ENCODE results near the gene DVL1. TPM values are rescaled to one million over a fixed set of nuclear protein-coding genes. Genes with fewer than 3 reads are reported as not detected.

DVL1 gene
- total RNA-seq, 2 experiments from 2014 or later: 33.4 to 35.0 TPM

DNA sequence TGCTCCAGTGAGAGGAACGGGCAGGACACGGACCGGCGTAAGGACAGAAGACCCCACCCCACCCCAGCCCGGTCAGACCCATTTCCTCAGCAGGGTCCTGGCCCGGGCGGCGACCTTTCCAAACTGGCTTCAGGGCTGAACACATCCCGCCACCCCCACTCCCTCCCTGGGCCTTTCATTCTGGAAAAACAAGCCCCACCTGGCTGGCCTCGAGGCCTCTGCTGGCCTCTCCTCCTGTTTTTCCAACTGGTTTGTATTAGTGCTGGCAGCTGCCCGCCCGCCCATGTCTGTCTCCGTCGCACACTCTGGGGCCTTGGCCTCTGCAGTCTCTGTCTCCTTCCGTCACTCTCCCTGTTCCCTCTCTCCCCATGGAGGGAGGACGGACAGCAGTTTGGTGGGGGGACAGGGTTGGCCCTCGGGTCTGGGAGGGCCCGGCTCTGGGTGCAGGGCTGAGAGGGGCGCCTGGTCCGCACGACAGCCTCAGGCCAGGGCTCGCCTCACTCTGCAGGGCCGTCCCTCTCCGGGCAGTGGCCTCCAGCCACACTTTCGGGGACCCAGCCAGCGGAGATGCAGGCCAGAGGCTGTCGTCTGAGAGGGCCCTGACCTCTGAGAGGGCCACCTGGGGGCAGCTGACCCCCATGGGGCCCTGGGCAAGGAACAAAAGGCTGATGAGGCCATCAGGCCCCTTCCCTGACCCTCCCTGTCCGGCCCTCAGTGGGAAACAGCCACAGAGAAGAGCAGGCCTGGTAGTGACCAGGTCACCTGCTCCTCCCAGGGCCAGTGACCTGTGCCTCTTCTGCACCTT lies 10.6 kb upstream of the DVL1 start:
- DNase-seq: no peak
- intact Hi-C loops (cut with micrococcal nuclease): no loop called here
- Mint-ChIP-seq H3K9me3 (no peaks in the 10 kb centered on the region), H3K36me3 (ENCODE audit: low read depth) (no peaks in the 10 kb centered on the region), H3K27me3 (ENCODE audit: low read depth) (peaks cover 3% of the 10 kb centered on the region), H3K4me3 (no peak overlapping the region), H3K27ac (no peak overlapping the region), H3K4me1 (ENCODE audit: low read depth) (peaks cover 14% of the 10 kb centered on the region)
- CTCF ChIA-PET: no interaction called here

DNA sequence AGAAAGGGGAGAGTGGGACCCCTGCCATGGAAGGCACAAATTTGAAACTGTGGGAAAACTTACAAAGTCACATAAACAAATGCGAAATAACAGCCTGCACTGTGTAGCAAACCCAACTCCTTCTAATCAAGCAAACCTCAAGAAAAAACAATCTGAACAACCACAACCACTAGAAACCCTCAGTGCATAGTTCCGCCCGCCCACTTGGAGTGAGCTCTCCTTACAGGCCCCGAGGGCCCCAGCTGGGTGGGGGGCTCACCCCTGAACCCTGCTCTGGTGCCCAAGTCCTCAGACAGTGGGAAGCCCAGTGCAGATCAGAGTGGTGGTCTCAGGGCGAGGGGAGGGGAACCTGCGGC lies 10.1 kb upstream of the DVL1 start:
- CTCF ChIA-PET: no interaction called here

DNA sequence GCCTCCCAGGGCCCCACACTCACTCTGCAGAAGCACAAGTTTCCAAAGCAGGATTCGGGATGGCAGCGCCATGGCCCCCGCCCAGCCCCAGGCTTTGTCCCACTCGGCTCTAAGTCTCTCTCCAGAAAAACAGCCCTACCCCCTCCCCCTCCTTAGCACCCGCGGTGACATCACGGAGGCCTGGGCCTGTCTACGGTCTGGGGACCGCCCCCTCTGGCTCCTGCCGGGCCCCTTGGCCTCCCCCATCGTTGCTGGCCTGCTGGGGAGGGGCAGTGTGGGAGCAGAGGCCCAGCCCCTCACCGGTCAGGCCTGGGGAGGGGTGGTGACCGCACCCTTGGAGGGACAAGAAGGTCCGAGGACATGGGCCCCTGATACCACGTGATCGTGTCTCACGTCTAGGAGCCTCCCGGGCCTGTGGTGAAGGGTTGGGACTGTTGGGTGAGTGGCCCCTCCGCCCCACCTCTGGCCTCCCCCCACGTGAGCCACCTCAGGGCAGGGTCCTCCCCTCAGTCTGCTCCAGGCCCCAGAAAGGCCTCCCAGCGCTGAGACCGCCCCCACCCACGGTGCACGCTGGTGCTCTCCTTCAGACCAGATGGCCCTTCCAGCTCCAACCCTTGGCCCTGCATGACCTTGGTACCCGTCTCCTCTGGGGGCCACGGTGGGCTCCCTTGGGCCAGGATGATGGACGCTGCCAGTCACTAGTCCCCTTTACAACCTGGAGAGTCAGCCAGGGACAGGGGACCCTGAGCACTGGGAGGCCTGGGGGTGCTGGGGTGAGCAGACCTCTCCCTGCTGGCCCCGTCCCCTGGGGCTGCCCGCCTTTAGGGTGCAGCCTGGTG lies 9.4 kb upstream of the DVL1 start, which contains the start of gene MXRA8:
Gene MXRA8, minus strand, starts transcription at position 123 of the 839 bp plus-strand sequence. Its CDS starts 51 bp downstream, at position 72.
- intact Hi-C loops (cut with micrococcal nuclease): no loop called here
- H3K36me3 Mint-ChIP-seq (ENCODE audit: low read depth): no peaks in the 10 kb centered on the region
- peaks cover 17% of the 10 kb centered on the region for H3K4me1 Mint-ChIP-seq (ENCODE audit: low read depth)
- no peak within 1 kb of the TSS for H3K4me3 Mint-ChIP-seq
- H3K27me3 Mint-ChIP-seq (ENCODE audit: low read depth): peaks cover 9% of the 10 kb centered on the region
- H3K9me3 Mint-ChIP-seq: no peaks in the 10 kb centered on the region
- no peak for DNase-seq
- CTCF ChIA-PET: no interaction called here
- no peak within 1 kb of the TSS for H3K27ac Mint-ChIP-seq

More for the DNA sequence above, 10.1 kb upstream of the DVL1 start:
- Mint-ChIP-seq H3K27me3 (ENCODE audit: low read depth) (peaks cover 4% of the 10 kb centered on the region), H3K27ac (no peak overlapping the region), H3K4me1 (ENCODE audit: low read depth) (peaks cover 14% of the 10 kb centered on the region), H3K36me3 (ENCODE audit: low read depth) (no peaks in the 10 kb centered on the region), H3K9me3 (no peaks in the 10 kb centered on the region), H3K4me3 (no peak overlapping the region)
- DNase-seq: no peak
- intact Hi-C loops (cut with micrococcal nuclease): no loop called here

DNA sequence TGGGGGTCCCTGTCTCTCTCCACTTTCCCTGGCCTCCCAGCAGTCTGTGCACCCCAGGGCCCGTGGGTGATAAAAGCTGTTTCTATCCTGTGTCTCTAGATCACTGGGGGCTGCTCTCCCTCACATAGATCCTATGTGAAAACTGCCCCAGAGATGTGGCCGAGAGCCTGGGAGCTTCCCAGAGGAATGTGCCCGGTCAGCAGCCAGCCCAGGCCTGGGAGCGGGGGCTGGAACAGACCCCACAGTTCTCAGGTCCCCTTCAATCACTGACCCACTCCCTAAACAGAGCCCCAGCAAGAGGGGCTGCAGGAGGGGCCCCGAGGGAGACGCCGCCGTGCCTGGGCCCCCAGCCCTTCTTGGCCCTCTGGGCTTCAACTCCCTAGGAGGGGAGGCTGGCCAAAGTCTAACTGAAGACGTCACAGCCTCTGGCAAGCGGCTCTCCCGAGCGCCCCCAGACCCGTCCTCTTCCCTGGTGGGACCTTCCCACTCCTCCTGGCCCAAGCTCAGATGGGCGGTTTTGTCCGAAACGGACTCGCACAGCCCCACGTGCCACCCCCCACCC lies 8.7 kb upstream of the DVL1 start:
- Mint-ChIP-seq H3K9me3 (no peaks in the 10 kb centered on the region), H3K36me3 (ENCODE audit: low read depth) (no peaks in the 10 kb centered on the region), H3K27me3 (ENCODE audit: low read depth) (peaks cover 10% of the 10 kb centered on the region), H3K4me3 (no peak overlapping the region), H3K4me1 (ENCODE audit: low read depth) (peaks cover 17% of the 10 kb centered on the region), H3K27ac (no peak overlapping the region)
- CTCF ChIA-PET: no interaction called here
- intact Hi-C loops (cut with micrococcal nuclease): no loop called here
- DNase-seq: no peak

DNA sequence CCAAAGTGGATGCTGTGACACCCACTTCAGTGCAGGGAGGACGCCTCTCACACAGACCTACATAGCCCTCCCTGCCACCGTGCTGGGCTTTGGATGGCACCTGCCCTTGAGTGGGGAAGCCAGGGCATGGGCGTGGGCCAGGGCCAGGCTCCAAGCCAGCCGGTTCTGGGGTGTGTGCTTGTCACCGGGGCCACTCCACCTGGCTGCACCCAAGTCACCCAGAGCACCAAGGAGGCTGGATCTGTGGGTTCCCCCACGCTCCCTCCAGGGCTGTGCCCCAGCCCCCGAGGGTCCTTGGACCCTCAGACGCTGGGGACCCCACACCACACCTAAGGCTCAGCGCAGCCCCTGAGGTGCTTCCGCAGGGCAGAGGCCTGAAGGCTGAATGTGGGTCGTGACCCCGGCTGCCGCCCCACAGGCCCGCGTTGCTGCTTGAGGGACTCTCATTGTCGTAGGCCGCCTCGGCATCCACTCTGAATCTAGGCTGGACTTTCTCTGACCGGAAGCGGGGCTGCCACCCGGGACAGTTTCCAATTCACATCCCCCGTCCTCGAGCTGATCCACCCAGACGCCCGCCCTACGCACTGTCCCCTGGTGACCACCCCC lies 7.7 kb upstream of the DVL1 start:
- intact Hi-C loops (cut with micrococcal nuclease): no loop called here
- peaks cover 14% of the 10 kb centered on the region for H3K27me3 Mint-ChIP-seq (ENCODE audit: low read depth)
- no peak for DNase-seq
- H3K36me3 Mint-ChIP-seq (ENCODE audit: low read depth): no peaks in the 10 kb centered on the region
- no peaks in the 10 kb centered on the region for H3K9me3 Mint-ChIP-seq
- H3K4me1 Mint-ChIP-seq (ENCODE audit: low read depth): peaks cover 19% of the 10 kb centered on the region
- no peak overlapping the region for H3K4me3 Mint-ChIP-seq
- CTCF ChIA-PET: no interaction called here
- no peak overlapping the region for H3K27ac Mint-ChIP-seq

DNA sequence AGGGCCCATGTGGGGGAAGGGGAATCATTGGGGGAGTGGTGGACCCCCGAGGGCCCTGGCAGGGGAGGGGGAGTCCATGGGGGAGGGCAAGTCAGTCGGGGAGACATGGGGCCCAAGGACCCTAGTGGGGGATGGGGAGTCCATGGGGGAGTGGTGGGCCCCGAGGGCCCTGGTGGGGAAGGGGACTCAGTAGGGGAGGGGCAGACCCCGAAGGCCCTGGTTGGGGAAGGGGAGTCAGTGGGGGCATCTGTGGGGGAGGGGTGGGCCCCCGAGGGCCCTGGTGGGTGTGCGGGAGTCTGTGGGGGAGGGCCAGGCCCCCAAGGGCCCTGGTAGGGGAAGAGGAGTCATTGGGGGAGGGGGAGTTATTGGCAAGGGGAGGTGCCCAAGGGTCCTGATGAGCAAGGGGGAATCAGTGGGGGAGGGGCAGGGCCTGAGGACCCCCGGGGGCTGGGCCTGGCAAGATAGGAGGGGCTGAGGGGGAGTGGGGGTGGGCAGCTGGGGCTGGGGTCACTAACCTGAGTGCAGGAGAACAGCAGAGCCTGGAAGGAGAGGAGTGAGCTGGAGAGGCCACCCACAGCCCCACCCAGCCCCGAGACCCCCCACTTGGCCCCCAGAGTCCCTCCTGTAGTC lies 7.1 kb upstream of the DVL1 start:
- DNase-seq: no peak
- Mint-ChIP-seq H3K4me1 (ENCODE audit: low read depth) (peaks cover 19% of the 10 kb centered on the region), H3K36me3 (ENCODE audit: low read depth) (no peaks in the 10 kb centered on the region), H3K9me3 (no peaks in the 10 kb centered on the region), H3K4me3 (no peak overlapping the region), H3K27ac (no peak overlapping the region), H3K27me3 (ENCODE audit: low read depth) (peaks cover 14% of the 10 kb centered on the region)
- CTCF ChIA-PET: no interaction called here
- intact Hi-C loops (cut with micrococcal nuclease): no loop called here

DNA sequence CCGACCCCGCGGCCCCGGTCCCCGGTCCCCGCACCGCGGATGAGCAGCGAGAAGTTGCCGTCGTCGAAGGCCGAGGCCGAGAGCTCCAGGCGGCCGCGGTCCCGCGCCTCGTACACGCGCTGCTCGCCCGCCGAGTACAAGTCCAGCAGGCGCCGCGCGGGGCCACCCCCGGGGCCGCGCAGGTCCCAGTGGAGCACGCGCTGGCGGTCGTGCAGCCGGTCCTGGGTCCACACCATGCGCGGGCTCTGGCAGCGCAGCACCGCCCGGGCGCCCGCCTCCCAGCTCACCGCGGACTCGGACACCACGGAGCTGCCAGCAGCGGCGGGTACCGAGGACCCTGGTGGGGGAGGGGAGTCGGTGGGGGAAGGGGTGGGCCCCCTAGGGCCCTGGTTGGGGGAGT lies 6.2 kb upstream of the DVL1 start:
- Mint-ChIP-seq H3K4me1 (ENCODE audit: low read depth) (peaks cover 19% of the 10 kb centered on the region), H3K4me3 (no peak overlapping the region), H3K36me3 (ENCODE audit: low read depth) (no peaks in the 10 kb centered on the region), H3K27me3 (ENCODE audit: low read depth) (peaks cover 12% of the 10 kb centered on the region), H3K27ac (no peak overlapping the region), H3K9me3 (no peaks in the 10 kb centered on the region)
- no peak for DNase-seq
- CTCF ChIA-PET: no interaction called here
- intact Hi-C loops (cut with micrococcal nuclease): no loop called here

DNA sequence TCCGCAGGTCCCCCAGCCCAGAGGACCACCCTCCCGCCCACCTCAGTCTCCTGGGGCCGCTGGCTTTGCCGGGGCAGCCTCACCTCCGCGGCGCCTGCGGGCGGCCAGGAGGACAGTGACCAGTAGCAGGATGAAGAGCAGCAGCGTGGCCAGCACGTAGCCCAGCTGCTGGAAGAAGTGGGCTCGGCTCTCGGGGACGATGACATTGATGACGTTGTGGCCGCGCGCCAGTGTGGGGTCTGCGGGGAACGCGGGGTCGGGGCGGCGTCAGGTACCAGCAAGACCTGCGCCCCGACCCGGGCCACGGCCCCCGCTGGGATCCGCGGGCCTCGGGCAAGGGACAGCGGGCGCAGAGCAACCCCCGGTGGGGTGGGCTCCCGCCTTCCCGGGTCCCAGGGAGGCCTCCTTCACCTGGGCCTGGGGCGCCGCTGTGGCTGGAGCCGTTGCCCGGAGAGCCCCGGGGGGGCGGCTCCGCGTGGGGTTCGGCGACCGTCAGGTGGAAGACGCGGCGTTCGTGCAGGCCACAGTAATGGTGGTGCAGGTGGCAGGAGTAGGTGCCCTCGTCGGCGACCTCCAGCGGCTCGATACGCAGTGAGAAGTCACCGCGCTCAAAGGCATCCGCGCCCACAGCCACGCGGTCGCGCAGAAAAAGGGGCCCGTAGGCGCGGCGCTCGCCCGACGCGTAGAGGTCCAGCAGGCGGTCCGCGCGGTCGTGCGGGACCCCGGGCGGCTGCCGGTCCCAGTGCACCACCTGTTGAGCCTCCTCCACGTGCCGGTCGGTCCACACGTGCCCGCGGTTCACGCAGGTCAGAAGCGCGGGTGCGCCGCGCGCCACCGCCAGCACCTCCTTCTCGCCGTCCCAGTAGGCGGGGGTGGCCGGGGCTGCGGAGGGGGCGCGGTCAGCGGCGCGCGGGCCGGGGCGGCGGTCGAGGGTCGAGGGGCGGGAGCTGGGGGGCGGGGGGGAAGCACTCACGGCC lies 5.3 kb upstream of the DVL1 start:
- DNase-seq: no peak
- intact Hi-C loops (cut with micrococcal nuclease): no loop called here
- CTCF ChIA-PET: interaction anchor here (1.5 kb wide), 1 partner anchor 17 kb away, joined by 6 read pairs; no protein-coding TSS in a partner anchor
- Mint-ChIP-seq H3K4me1 (ENCODE audit: low read depth) (peaks cover 19% of the 10 kb centered on the region), H3K9me3 (no peaks in the 10 kb centered on the region), H3K4me3 (no peak overlapping the region), H3K27ac (no peak overlapping the region), H3K27me3 (ENCODE audit: low read depth) (peaks cover 12% of the 10 kb centered on the region), H3K36me3 (ENCODE audit: low read depth) (no peaks in the 10 kb centered on the region)

DNA sequence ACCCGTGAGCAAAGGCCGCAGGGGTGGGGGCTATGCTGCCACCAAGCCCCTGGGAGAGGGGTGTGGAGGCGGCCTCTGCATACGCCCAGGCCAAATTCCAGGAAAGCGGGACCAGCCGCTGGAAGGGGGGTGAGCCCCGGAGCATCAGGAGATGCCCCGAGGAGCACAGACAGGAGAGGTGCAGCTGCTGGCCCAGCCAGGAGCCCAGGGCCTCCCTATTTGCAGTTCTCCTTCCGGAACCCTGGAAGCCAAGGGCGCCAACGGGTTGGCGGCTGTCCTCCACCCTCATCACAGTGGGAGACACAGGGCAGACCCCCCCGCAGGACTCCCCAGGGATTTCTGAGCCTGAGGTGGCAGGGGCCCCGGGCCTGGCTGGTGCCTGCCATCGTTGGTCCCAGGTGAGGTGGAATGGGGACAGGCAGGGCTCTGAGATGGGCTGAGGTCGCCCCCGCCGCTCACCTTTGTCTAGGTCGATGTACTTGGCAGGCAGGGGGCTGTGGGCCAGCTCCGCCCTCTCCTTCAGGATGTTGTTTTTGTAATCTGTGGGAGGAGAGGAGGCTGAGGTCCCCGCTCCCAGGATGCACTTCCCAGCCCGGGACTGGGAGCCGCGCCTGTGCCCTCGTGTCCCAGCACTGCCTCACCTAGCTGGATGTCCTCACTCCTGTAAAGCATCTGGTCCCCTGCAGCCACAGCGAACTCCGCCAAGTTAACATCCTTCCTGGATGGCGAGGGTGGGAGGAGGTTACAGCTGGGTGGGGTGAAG lies 4.4 kb upstream of the DVL1 start:
- CTCF ChIA-PET: interaction anchor here (1.5 kb wide), 1 partner anchor 18 kb away, joined by 6 read pairs; no protein-coding TSS in a partner anchor
- H3K4me3 Mint-ChIP-seq: no peak overlapping the region
- H3K4me1 Mint-ChIP-seq (ENCODE audit: low read depth): peaks cover 10% of the 10 kb centered on the region
- H3K36me3 Mint-ChIP-seq (ENCODE audit: low read depth): no peaks in the 10 kb centered on the region
- no peak overlapping the region for H3K27ac Mint-ChIP-seq
- peaks cover 12% of the 10 kb centered on the region for H3K27me3 Mint-ChIP-seq (ENCODE audit: low read depth)
- no peaks in the 10 kb centered on the region for H3K9me3 Mint-ChIP-seq
- no peak for DNase-seq
- intact Hi-C loops (cut with micrococcal nuclease): no loop called here

DNA sequence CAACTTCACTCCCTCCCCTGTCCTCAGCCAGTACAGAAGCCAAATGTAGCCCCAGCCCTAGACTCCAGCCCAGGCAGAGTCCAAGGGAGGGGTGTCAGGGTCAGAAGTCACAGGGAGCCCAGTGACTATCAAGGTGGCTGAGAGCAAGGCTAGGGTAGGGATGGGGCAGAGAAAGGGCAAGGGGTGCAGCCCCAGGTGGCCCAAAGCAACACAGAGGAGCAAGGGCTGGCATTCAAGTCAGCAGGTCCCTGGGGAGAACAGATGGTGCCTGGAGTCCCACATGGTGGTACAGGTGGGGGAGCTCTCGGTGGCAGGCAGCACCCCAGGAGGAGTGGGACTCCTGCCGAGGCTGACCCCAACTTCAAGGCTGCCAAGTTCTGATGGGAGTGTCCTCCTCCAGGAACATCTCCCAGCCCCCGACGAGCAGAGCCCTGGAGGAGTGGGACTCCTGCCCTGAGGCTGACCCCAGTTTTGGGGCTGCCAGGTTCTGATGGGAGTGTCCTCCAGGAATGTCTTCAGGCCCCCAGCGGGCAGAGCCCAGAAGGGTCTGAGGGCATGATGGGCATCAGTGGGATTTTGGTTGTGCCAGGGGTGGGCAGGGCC lies 3.7 kb upstream of the DVL1 start:
- intact Hi-C loops (cut with micrococcal nuclease): no loop called here
- Mint-ChIP-seq H3K9me3 (no peaks in the 10 kb centered on the region), H3K4me1 (ENCODE audit: low read depth) (peaks cover 6% of the 10 kb centered on the region), H3K27me3 (ENCODE audit: low read depth) (peaks cover 12% of the 10 kb centered on the region), H3K36me3 (ENCODE audit: low read depth) (no peaks in the 10 kb centered on the region), H3K27ac (no peak overlapping the region), H3K4me3 (peak overlapping the region; percentile 30)
- CTCF ChIA-PET: interaction anchor here (1.5 to 1.6 kb wide), 2 partner anchors 18 to 19 kb away, joined by 6 to 11 read pairs; no protein-coding TSS in a partner anchor
- no peak for DNase-seq

All from activated naive CD4-positive, alpha-beta T cell treated with anti-CD3 and anti-CD28 coated beads for 36 hours (primary cell).